Adipose tissue (tissue), 3 donors: Measurements from ENCODE around the gene GTF2A2. TPM values are rescaled to one million over a fixed set of nuclear protein-coding genes. Genes with fewer than 3 reads are reported as not detected.

Experiments
- H3K27ac ChIP-seq: one replicate; pipeline ENCODE4 v1.5.1; 2013; ENCODE audit warnings: low read depth, low read length
- whole genome bisulfite sequencing, 3 donors: extraction: QIAGEN DNeasy Blood & Tissue Kit; methylation state at CpG; one replicate each; pipeline ENCODE4 v1.1.7; 2013; 5-methylcytosine and 5-hydroxymethylcytosine counted together
- polyA plus RNA-seq, 3 donors: library from polyadenylated mRNA; stranded (reverse); fragments of 200-250 nt; gene quantifications; one replicate each; pipeline ENCODE4 v1.2.3, GENCODE V29; 2013
- donor health status: healthy with polysubstance abuse.
- donor health status: Bipolar disorder and iron deficiency.
- donor health status: healthy.

The GTF2A2 gene
- polyA plus RNA-seq, 3 donors = 27.8 to 106 (median 78.1) TPM

GRCh38 chr15:59615661-59616060 is 41.7 kb downstream of the GTF2A2 start:
- WGBS, 3 donors = 82 to 87% (median 82%) methylated on average over 5 of the region's 5 CpGs
- no peak overlapping the region for H3K27ac ChIP-seq

DNA sequence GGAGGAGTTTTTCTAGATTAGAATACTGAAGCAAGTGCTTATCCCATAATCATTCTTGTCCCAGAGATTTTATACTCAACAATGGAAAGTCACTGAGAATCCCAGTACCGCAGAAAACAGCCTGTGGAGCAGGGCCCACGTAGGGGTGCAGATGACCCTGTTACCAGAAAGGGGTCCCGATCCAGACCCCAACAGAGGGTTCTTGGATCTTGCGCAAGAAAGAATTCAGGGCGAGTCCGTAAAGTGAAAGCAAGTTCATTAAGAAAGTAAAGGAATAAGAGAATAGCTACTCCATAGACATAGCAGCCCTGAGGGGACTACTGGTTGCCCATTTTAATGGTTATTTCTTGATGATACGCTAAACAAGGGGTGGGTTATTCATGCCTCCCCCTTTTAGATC is 43.2 kb downstream of the GTF2A2 start:
- H3K27ac ChIP-seq = no peak overlapping the region
- 90 to 97% (median 92%) methylated on average over 7 of the region's 7 CpGs for whole genome bisulfite sequencing, 3 donors

DNA sequence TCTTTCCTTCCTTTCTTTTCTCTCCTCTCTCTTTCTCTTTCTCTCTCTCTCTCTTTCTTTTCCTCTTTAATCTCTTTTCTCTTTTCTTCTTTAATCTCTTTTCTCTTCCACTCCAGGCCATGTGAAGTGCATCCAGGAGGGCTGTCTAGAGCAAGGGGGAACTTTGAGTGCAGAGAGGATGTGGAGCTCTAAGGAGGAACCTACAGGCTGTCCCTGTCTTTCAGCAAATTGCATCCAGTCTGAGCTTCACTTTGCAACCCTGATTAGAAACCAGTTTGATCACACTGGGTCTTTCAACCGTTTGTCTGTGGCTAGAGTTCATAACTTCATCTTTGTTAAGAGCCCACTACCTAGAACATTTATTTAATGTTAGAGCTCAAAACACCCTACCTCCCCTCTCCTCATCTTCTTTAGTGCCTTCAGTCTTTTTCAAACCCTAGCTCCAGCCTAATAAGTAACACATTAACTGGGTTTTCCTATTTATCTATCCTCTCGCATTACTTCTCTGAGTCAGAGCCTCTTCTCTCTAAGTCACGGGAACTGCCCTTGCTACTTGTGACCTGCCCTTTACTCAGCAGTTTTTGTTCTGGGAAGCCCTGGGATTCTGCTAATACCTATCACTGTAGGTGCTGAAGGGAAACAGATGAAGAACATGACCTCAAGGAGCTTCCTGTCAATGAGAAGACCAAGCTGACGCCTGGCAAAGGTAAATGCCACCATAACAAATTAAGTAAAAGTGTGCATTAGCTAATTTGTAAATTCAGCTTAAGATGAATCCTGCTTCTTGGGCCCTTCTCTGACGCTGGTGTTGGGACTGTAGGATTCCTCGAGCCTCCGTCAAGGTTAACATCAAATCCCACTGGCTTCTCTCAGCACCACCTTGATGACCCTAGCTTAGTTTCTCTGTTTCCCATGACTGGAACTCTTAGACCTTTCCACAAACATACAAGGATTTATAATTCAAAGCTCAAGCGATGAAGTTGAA is 45.7 kb downstream of the GTF2A2 start, which contains the start of gene GCNT3:
GCNT3 (plus strand) TSS at position 508 of the 985 bp plus-strand sequence. CDS start 6,456 bp downstream, outside the sequence.
- 60 to 80% (median 72%) methylated on average over 8 of the region's 8 CpGs for WGBS, 3 donors
- no peak within 1 kb of the TSS for H3K27ac ChIP-seq

- 76 to 85% (median 84%) methylated on average over 6 to 7 of the region's 7 CpGs for WGBS, 3 donors
- no peak overlapping the region for H3K27ac ChIP-seq
Measured at GRCh38 chr15:59609730-59610712, 47.3 kb downstream of the GTF2A2 start.

DNA sequence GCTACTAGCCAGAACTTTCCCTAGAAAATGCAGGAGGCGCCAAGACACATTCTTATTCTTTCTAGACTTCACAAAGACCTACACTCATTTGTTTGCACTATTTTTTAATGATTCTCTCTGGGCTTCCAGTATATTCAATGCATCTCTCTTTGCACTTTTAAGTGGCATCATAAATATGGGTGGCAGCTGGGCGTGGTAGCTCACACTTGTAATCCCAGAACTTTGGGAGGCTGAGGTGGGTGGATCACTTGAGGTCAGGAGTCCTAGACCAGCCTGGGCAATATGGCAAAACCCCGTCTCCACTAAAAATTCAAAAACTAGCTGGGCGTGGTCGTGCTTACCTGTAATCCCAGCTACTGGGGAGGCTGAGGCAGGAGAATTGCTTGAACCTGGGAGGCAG is 51.3 kb downstream of the GTF2A2 start:
- no peak overlapping the region for H3K27ac ChIP-seq
- 78 to 91% (median 87%) methylated on average over 5 of the region's 5 CpGs for WGBS, 3 donors

DNA sequence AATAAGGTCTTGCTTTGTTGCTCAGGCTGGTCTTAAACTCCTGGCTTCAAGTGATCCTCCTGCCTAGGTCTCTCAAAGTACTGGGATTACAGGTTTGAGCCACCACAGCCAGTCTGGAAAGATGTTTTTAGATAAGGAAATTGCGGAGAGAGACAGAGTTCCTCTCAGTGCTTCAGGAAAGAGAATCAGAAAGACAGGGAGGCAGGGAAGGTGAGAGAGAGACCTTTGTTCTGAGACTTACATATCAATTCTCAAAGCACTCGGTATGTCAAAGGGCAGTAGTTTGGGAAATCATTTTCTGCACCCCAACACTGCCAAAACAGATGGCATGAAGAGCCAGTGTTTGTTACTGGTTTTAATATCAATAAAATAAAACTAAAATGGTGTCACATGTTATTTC is 58.9 kb downstream of the GTF2A2 start:
- WGBS, 3 donors = 89 to 92% (median 92%) methylated on average over 2 of the region's 2 CpGs
- H3K27ac ChIP-seq = no peak overlapping the region

GRCh38 chr15:59596640-59597039 is 60.7 kb downstream of the GTF2A2 start:
- no peak overlapping the region for H3K27ac ChIP-seq

GRCh38 chr15:59595434-59595915 is 61.8 kb downstream of the GTF2A2 start:
- H3K27ac ChIP-seq = no peak overlapping the region
- WGBS, 3 donors = 80 to 84% (median 80%) methylated on average over 7 of the region's 7 CpGs

GRCh38 chr15:59594991-59595390 is 62.3 kb downstream of the GTF2A2 start:
- WGBS, 3 donors = 92 to 93% (median 92%) methylated on average over 2 of the region's 2 CpGs
- H3K27ac ChIP-seq = no peak overlapping the region

- 45 to 66% (median 64%) methylated on average over 3 of the region's 3 CpGs for WGBS, 3 donors
- H3K27ac ChIP-seq = no peak overlapping the region
Measured at GRCh38 chr15:59594493-59594942, 62.8 kb downstream of the GTF2A2 start.

DNA sequence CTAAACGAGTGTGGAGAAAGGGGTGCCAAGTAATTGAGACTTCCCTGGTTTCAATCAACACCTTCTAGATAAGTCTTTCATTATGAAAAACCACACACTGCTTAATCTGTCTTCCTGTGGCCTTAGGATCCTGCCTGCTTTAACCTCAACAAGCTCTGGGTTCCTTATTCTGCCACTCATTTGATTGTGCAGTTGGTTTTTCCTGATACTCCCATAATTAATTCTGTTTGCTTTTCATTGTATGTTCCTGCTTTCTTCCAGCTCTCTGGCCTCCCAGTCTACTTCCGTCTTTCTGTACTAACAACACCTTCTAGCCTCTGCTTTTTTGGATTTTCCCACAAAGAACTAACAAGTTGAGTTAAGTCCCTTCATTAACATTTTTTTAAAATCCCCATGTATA is 66.0 kb downstream of the GTF2A2 start:
- H3K27ac ChIP-seq = no peak overlapping the region
- 31 to 49% (median 32%) methylated on average over 2 of the region's 2 CpGs for WGBS, 3 donors

GRCh38 chr15:59590027-59590426 is 67.3 kb downstream of the GTF2A2 start:
- 75 to 80% (median 79%) methylated on average over 7 of the region's 7 CpGs for WGBS, 3 donors

More at GRCh38 chr15:59590027-59590426, 67.3 kb downstream of the GTF2A2 start:
- no peak overlapping the region for H3K27ac ChIP-seq

Other genes starting within 250 kb of the GTF2A2 start
- gene FAM81A, start 219.3 kb downstream of the GTF2A2 start, polyA plus RNA-seq = 1 to 10 TPM in 1 of 3 donors, under 1 TPM in 2; 0.25 to 1.7 (median 0.45) TPM
- gene GCNT3, start 45.7 kb downstream of the GTF2A2 start, polyA plus RNA-seq = under 1 TPM; 0.06 to 0.55 (median 0.45) TPM
- 10 to 100 TPM; 19.6 to 50.7 (median 47.5) TPM for gene BNIP2, start 31.8 kb upstream of the GTF2A2 start, polyA plus RNA-seq